MCF 10A (cell line): Measurements from ENCODE around the gene CCDC136. TPM values are rescaled to one million over a fixed set of nuclear protein-coding genes. Genes with fewer than 3 reads are reported as not detected.

Experiments
- BruUV-seq: library from RNA; stranded (reverse); fragments of 400-500 nt; replicated peaks from 2 replicates; lab custom pipeline; 2021; lab: Mats Ljungman, UMichigan
- CTCF ChIA-PET: fragments of 300-600 bp; sonication (Branson Sonifier 250); formaldehyde crosslinking; extraction: SDS; loops from one replicate; lab custom pipeline; 2021; ENCODE audit warnings: antibody characterized with exemption, inconsistent platforms; lab: Yijun Ruan, JAX
- POLR2A ChIA-PET: fragments of 300-600, 350-650 bp; sonication (Branson Sonifier 250); formaldehyde crosslinking; extraction: SDS; loops from one replicate; lab custom pipeline; 2020; ENCODE audit warnings: antibody characterized with exemption, inconsistent platforms; lab: Yijun Ruan, JAX
- DNase-seq: peaks from one replicate; pipeline ENCODE4 v3.0.0-alpha.2; 2018; ENCODE audit not compliant: unreplicated experiment
- H3K27ac Mint-ChIP-seq: one replicate; pipeline ENCODE4 v1.8.0; 2022; ENCODE audit warnings: mild to moderate bottlenecking, low read depth, mixed read lengths; ENCODE audit not compliant: unreplicated experiment
- H3K27me3 Mint-ChIP-seq: one replicate; pipeline ENCODE4 v1.8.0; 2022; ENCODE audit warnings: mixed read lengths; ENCODE audit not compliant: insufficient read depth, unreplicated experiment
- H3K36me3 Mint-ChIP-seq: one replicate; pipeline ENCODE4 v1.8.0; 2022; ENCODE audit warnings: mild to moderate bottlenecking, moderate library complexity, mixed read lengths; ENCODE audit not compliant: insufficient read depth, unreplicated experiment
- H3K4me1 Mint-ChIP-seq: one replicate; pipeline ENCODE4 v1.8.0; 2022; ENCODE audit warnings: mixed read lengths; ENCODE audit not compliant: insufficient read depth, unreplicated experiment
- H3K4me3 Mint-ChIP-seq: one replicate; pipeline ENCODE4 v1.8.0; 2022; ENCODE audit warnings: mild to moderate bottlenecking, moderate library complexity, mixed read lengths; ENCODE audit not compliant: unreplicated experiment
- H3K9me3 Mint-ChIP-seq: one replicate; pipeline ENCODE4 v1.8.0; 2022; ENCODE audit warnings: mixed read lengths; ENCODE audit not compliant: unreplicated experiment
- CTCF ChIP-seq: fragments of 200-600 bp; IDR thresholded peaks from one replicate; pipeline ENCODE4 v1.8.0; 2022; ENCODE audit warnings: antibody characterized with exemption, mild to moderate bottlenecking; ENCODE audit not compliant: unreplicated experiment
- intact Hi-C: fragments of 100-400 bp; cut with micrococcal nuclease; formaldehyde crosslinking; loops from 2 replicates; pipeline ENCODE4 v1.14.1; 2022
- total RNA-seq: library from RNA; stranded (reverse); gene quantifications from 2 replicates; pipeline ENCODE4 v1.2.3, GENCODE V29; 2022

Gene CCDC136
- total RNA-seq, 1 experiment from 2014 or later: 3.5 TPM

DNA sequence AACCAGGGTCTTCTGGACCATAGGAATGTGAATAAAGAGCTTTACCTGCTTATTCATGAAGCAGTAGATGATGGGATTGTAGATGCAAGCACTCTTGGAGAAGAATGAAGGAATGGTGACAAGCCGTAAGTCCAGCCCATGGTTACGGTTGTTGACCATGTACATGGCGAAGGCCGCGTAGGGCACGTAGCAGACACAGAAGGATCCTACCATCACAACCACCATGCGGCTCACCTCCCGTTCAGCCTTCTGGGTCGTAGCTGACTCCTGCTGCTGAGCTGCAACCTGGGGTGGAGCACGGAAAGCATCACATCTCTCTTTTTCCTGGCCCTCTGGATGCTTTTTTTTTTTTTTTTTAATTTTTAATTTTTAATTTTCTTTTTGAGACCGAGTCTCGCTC, 18.2 kb upstream of the CCDC136 start:
- ChIA-PET POLR2A (interaction anchor here (1.5 kb wide), 1 partner anchor 89 kb away, joined by 4 read pairs; the partner anchor contains the start of gene ATP6V1F), CTCF (interaction anchor here (0.7 kb wide), 1 partner anchor 39 kb away, joined by 4 read pairs; no protein-coding TSS in a partner anchor)
- Mint-ChIP-seq H3K36me3 (peaks cover 58% of the 10 kb centered on the region), H3K27me3 (no peaks in the 10 kb centered on the region), H3K27ac (no peak overlapping the region), H3K4me1 (no peaks in the 10 kb centered on the region), H3K4me3 (no peak overlapping the region), H3K9me3 (peaks cover 11% of the 10 kb centered on the region)
- intact Hi-C loops: no loop called here
- BruUV-seq: no TSS peak
- DNase-seq: no peak
- TF ChIP-seq CTCF: no peak

- ChIA-PET CTCF (interaction anchor here (0.7 kb wide), 1 partner anchor 40 kb away, joined by 4 read pairs; no protein-coding TSS in a partner anchor), POLR2A (interaction anchor here (0.6 to 1.5 kb wide), 2 partner anchors 89 kb away, joined by 4 to 5 read pairs; partner anchors contain the start of gene ATP6V1F)
- Mint-ChIP-seq H3K4me3 (no peak overlapping the region), H3K27ac (no peak overlapping the region), H3K27me3 (no peaks in the 10 kb centered on the region), H3K36me3 (peaks cover 56% of the 10 kb centered on the region), H3K9me3 (peaks cover 11% of the 10 kb centered on the region), H3K4me1 (no peaks in the 10 kb centered on the region)
- no peak for DNase-seq
- BruUV-seq: no TSS peak
- intact Hi-C loops: no loop called here
- TF ChIP-seq CTCF: no peak
These were observed 17.6 kb upstream of the CCDC136 start for GRCh38 chr7:128774029-128774689.

DNA sequence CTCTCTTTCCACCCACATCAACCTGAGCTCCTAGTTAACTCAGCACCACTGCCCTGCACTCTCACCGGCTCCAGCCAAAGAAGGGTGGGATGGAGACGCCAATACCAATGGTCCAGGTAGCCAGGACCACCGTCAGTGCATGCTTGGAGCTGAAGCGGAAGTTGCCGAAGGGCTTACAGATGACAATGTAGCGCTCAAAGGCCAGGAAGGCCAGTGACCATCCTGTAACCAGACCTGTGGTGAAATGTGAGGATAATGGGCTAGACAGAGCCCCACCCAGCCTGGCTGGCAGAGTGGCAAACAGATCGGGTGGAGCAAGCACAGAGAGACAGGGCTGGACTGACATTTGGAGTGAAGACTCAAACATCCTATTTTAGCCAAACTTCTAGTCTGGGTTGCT, 16.8 kb upstream of the CCDC136 start:
- no peak for TF ChIP-seq CTCF
- Mint-ChIP-seq H3K27ac (no peak overlapping the region), H3K4me1 (no peaks in the 10 kb centered on the region), H3K27me3 (no peaks in the 10 kb centered on the region), H3K36me3 (peaks cover 48% of the 10 kb centered on the region), H3K9me3 (peaks cover 11% of the 10 kb centered on the region), H3K4me3 (no peak overlapping the region)
- no TSS peak for BruUV-seq
- ChIA-PET POLR2A (interaction anchor here (0.6 kb wide), 1 partner anchor 88 kb away, joined by 5 read pairs; the partner anchor contains the start of gene ATP6V1F), CTCF (no interaction called here)
- intact Hi-C loops: no loop called here
- DNase-seq: no peak

DNA sequence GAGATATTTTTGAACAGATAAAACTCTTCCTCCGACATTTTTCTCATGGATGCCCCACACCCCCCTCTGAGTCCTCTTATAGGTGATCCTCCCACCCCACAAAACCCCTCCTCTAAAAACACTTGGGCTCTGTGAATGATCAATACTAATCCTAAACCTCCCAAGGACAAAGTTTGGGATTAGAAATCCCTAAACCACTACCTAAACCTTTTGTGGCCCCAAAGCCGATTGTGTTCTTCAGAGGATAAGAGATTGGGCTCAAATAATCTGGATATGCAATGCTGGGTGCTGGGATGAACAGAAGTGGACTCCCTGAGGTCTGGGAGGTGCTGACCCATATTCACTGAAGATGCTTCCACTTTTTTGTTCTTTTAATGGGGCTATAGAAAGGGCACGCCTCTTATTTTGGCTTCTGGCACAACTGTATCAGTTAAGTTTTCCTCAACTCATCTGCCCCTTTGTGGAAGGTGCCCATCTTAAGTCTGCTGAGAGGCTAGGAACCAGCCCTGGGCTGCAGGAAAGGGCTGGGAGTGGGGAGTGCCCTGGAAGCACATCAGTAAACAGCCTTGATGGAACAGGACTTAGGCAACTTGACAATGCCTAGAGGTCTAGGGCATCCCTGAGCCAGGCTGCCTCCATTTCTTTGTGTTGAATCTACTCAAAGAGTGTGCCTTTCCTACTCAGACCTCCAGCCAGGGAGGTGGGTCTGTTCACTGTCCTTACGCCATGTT, 15.9 kb upstream of the CCDC136 start, which contains the start of gene OPN1SW:
TSS of gene OPN1SW (minus strand) at position 51 of the 731 bp plus-strand sequence. CDS start at position 38, 13 bp downstream.
- Mint-ChIP-seq H3K9me3 (peaks cover 11% of the 10 kb centered on the region), H3K27ac (no peak within 1 kb of the TSS), H3K4me3 (no peak within 1 kb of the TSS), H3K36me3 (peaks cover 41% of the 10 kb centered on the region), H3K27me3 (no peaks in the 10 kb centered on the region), H3K4me1 (no peaks in the 10 kb centered on the region)
- DNase-seq: no peak
- BruUV-seq: no TSS peak
- ChIA-PET CTCF (no interaction called here), POLR2A (no interaction called here)
- no peak for TF ChIP-seq CTCF
- intact Hi-C loops: no loop called here
